Measurements from ENCODE around the gene CLTB.

Gene CLTB

GRCh38 chr5:176387384-176387925 lies 28.9 kb downstream of the CLTB start:
- Mint-ChIP-seq H3K36me3 (peaks cover 43 to 75% of the 10 kb centered on the region in 2 donors), H3K4me1 (peaks cover 22 to 53% of the 10 kb centered on the region in 2 donors), H3K27me3 (no peaks in the 10 kb centered on the region), H3K4me3 (peak overlapping the region; percentile 98 to 100), H3K27ac (peak overlapping the region; percentile 99), H3K9me3 (no peaks in the 10 kb centered on the region)
- ATAC-seq (replicated peaks): no peak
- DNase-seq: no peak

GRCh38 chr5:176386491-176386890 lies 29.8 kb downstream of the CLTB start:
- Mint-ChIP-seq H3K27ac (peak overlapping the region; percentile 69), H3K27me3 (no peaks in the 10 kb centered on the region), H3K9me3 (no peaks in the 10 kb centered on the region), H3K36me3 (peaks cover 45 to 72% of the 10 kb centered on the region in 2 donors), H3K4me3 (peak overlapping the region; percentile 98 to 100), H3K4me1 (peaks cover 22 to 44% of the 10 kb centered on the region in 2 donors)
- DNase-seq: no peak
- no peak for ATAC-seq (replicated peaks)

DNA sequence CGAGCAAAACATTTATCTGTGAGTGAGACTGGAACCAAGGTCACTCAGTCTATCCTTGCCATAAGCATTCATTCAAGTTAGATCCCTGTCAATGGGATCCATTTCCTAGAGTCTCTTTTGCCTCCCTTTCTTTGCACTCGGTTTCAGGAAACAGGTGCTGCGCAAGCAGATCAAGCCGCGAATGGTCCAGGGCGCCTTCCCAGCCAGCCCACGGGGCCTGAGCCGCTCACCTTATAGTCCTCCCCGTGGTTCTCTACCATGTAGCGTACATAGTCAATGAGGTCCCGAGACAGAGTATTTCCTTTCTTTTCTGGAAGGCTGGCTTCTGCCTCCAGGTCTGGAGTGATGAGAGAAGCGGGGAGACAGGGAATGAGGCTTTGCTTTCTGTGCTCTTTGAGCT lies 31.3 kb downstream of the CLTB start:
- H3K4me3 Mint-ChIP-seq: no peak overlapping the region
- H3K27ac Mint-ChIP-seq: no peak overlapping the region
- H3K36me3 Mint-ChIP-seq: peaks cover 37 to 67% of the 10 kb centered on the region in 2 donors
- no peaks in the 10 kb centered on the region for H3K27me3 Mint-ChIP-seq
- DNase-seq (no peak), ATAC-seq (replicated peaks) (no peak)
- H3K4me1 Mint-ChIP-seq: peaks cover 22 to 45% of the 10 kb centered on the region in 2 donors
- no peaks in the 10 kb centered on the region for H3K9me3 Mint-ChIP-seq

DNA sequence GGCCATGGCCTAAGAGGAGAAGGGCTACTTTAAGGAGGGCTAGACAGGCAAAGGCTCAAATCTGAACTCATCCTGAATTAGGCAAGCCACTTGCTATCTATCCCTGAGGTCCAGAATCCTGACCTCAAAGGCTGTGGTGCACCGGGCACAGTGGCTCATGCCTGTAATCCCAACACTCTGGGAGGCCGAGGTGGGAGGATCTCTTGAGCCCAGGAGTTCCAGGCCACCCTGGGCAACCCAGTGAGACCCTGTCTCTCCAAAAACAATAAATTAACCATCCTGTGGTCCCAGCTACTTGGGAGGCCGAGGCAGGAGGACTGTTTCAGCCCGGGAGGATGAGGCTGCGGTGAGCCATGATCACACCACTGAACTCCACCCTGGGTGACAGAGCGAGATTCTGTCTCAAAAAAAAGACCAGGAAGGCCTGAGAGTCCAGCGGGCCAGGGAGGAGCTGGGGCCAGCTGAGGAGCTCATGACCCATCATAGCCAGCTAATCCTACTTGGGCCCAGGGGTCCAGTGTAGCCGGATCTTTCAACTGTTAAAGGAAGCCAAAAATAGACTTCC lies 31.9 kb downstream of the CLTB start:
- Mint-ChIP-seq H3K36me3 (peaks cover 41 to 70% of the 10 kb centered on the region in 2 donors), H3K27ac (peak overlapping the region; percentile 31), H3K4me1 (peaks cover 24 to 47% of the 10 kb centered on the region in 2 donors), H3K27me3 (no peaks in the 10 kb centered on the region), H3K4me3 (no peak overlapping the region), H3K9me3 (no peaks in the 10 kb centered on the region)
- no peak for ATAC-seq (replicated peaks)
- DNase-seq: no peak

DNA sequence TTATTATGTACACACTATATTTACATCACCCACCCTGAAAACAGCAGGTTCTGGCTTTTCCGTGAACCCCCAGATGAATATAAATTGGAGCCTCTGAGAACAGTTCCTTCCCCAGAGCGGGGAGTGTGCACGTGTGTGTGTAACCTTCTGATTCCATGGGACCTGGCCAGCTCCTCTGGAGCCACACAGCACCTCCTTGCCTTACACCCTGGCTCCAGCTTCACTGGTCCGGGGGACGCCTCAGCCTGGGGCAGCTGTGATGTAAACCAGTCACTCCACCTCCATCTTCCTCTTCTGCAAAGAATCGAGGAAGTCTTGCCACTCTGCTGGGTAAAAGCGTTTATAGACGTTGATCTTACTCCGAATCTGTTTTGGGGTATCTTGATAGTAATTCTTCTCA lies 32.4 kb downstream of the CLTB start:
- H3K9me3 Mint-ChIP-seq: no peaks in the 10 kb centered on the region
- DNase-seq (no peak), ATAC-seq (replicated peaks) (no peak)
- no peak overlapping the region for H3K4me3 Mint-ChIP-seq
- H3K27me3 Mint-ChIP-seq: no peaks in the 10 kb centered on the region
- no peak overlapping the region for H3K27ac Mint-ChIP-seq
- H3K36me3 Mint-ChIP-seq: peaks cover 45 to 71% of the 10 kb centered on the region in 2 donors
- H3K4me1 Mint-ChIP-seq: peaks cover 24 to 50% of the 10 kb centered on the region in 2 donors

GRCh38 chr5:176383248-176383905 lies 33.0 kb downstream of the CLTB start:
- ATAC-seq (replicated peaks) (no peak), DNase-seq (no peak)
- Mint-ChIP-seq H3K4me3 (no peak overlapping the region), H3K27ac (no peak overlapping the region), H3K36me3 (peaks cover 45 to 70% of the 10 kb centered on the region in 2 donors), H3K4me1 (peaks cover 24 to 50% of the 10 kb centered on the region in 2 donors), H3K27me3 (no peaks in the 10 kb centered on the region), H3K9me3 (no peaks in the 10 kb centered on the region)

GRCh38 chr5:176382721-176383120 lies 33.6 kb downstream of the CLTB start:
- Mint-ChIP-seq H3K9me3 (no peaks in the 10 kb centered on the region), H3K4me1 (peaks cover 22 to 45% of the 10 kb centered on the region in 2 donors), H3K27ac (no peak overlapping the region), H3K4me3 (no peak overlapping the region), H3K27me3 (no peaks in the 10 kb centered on the region), H3K36me3 (peaks cover 38 to 65% of the 10 kb centered on the region in 2 donors)
- ATAC-seq (replicated peaks) (no peak), DNase-seq (no peak)

DNA sequence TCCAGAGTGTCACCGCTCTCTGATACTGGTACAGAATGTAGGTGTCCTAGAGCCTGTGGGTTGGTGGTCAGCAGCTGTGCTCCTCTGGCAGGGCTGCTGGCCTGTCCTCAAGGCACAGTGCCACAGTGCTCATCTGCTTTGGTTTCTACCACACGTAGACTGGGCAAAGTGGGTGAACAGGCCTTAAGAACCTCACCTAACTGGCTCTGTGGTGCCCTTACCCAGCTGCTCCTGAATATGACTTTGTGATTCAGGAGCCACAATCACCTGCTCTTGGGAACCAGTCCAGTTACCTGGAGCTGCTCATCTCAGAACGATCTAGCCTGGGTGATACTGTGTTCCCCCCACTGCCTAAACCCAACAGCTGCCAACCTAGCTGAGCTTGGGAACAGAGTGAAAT lies 34.4 kb downstream of the CLTB start:
- no peaks in the 10 kb centered on the region for H3K9me3 Mint-ChIP-seq
- H3K36me3 Mint-ChIP-seq: peaks cover 37 to 62% of the 10 kb centered on the region in 2 donors
- DNase-seq (no peak), ATAC-seq (replicated peaks) (no peak)
- no peak overlapping the region for H3K27ac Mint-ChIP-seq
- H3K27me3 Mint-ChIP-seq: no peaks in the 10 kb centered on the region
- peaks cover 19 to 38% of the 10 kb centered on the region in 2 donors for H3K4me1 Mint-ChIP-seq
- no peak overlapping the region for H3K4me3 Mint-ChIP-seq

DNA sequence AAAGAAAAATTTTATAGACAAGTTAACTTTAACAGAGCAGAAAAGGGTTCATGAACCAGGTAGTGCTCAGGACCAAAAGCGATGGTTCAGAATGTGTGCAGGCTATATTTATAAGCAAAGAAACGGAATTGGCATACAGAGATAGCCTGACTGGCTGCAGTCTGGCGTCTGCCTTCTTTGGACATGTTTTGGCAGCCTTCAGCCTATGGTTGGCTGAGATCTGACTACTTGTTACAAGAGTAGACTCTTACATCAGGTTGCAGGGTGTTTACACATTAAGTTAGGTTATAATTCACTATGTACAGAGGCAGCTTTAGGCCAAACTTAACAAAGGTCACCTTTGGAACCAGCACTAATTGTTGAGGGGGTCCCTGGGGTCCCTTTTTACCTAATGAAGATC lies 34.9 kb downstream of the CLTB start:
- H3K27ac Mint-ChIP-seq: no peak overlapping the region
- H3K4me1 Mint-ChIP-seq: peaks cover 13 to 32% of the 10 kb centered on the region in 2 donors
- H3K4me3 Mint-ChIP-seq: no peak overlapping the region
- no peaks in the 10 kb centered on the region for H3K27me3 Mint-ChIP-seq
- no peaks in the 10 kb centered on the region for H3K9me3 Mint-ChIP-seq
- no peak for DNase-seq
- H3K36me3 Mint-ChIP-seq: peaks cover 33 to 60% of the 10 kb centered on the region in 2 donors
- no peak for ATAC-seq (replicated peaks)

- no peaks in the 10 kb centered on the region for H3K9me3 Mint-ChIP-seq
- peaks cover 4 to 18% of the 10 kb centered on the region in 2 donors for H3K4me1 Mint-ChIP-seq
- H3K27me3 Mint-ChIP-seq: no peaks in the 10 kb centered on the region
- peaks cover 28 to 56% of the 10 kb centered on the region in 2 donors for H3K36me3 Mint-ChIP-seq
- no peak for DNase-seq
- ATAC-seq (replicated peaks): peak; percentile 85 to 88
- no peak overlapping the region for H3K27ac Mint-ChIP-seq
- H3K4me3 Mint-ChIP-seq: no peak overlapping the region
These were observed 36.5 kb downstream of the CLTB start for GRCh38 chr5:176379881-176380280.

- Mint-ChIP-seq H3K4me1 (peaks cover 6 to 8% of the 10 kb centered on the region in 2 donors), H3K9me3 (no peaks in the 10 kb centered on the region), H3K27me3 (no peaks in the 10 kb centered on the region), H3K4me3 (no peak overlapping the region), H3K36me3 (peaks cover 18 to 52% of the 10 kb centered on the region in 2 donors), H3K27ac (peak overlapping the region; percentile 57)
- DNase-seq (no peak), ATAC-seq (replicated peaks) (peak; percentile 85 to 89)
These were observed 43.1 kb downstream of the CLTB start for GRCh38 chr5:176373100-176373818.

DNA sequence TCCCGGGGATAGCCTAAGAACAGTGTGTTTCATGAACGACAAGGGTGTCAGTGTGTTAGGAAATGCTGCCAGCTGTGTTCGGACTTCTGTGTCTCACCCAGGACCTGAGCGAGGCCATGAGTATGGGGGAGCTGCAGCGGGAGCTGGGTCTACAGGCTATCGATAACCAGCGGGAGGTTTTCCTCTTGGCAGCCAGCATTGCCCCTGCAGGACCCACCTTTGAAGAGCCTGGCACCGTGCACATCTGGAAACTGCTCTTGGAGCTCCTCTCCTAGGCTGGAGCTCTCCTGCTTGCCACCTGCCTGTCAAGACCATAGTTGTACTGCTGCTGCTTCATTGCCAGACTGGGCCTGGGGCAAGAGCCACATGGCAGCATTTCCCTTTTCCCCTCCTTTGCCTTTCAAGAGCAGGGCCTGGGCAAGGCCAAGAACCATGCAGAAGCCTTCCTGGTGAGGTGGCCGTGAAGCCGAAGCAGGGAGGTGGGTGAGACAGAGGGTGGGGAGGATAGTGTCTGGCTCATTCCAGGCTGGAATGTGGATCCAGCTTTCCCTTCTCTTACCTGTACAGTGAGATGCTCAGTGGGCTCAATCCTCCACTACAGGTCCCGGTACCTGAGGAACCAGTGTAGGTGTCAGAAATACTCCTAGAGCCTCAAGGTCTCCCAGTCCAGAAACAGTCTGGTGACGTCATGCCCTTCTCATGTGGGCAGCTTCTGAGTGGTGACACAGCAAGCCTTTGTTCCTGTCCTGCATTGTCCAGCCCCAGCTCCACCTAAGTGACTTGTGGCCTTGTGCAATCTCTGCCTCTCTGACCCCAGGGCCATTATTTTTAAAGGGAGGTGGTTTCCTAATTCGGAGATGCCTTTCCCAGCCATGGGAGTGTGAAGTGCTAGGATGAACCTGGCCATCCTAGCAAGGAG lies 44.5 kb downstream of the CLTB start:
- no peak for DNase-seq
- H3K36me3 Mint-ChIP-seq: peaks cover 26 to 60% of the 10 kb centered on the region in 2 donors
- H3K4me1 Mint-ChIP-seq: peaks cover 15 to 19% of the 10 kb centered on the region in 2 donors
- H3K27me3 Mint-ChIP-seq: no peaks in the 10 kb centered on the region
- no peak for ATAC-seq (replicated peaks)
- no peak overlapping the region for H3K4me3 Mint-ChIP-seq
- no peaks in the 10 kb centered on the region for H3K9me3 Mint-ChIP-seq
- no peak overlapping the region for H3K27ac Mint-ChIP-seq

DNA sequence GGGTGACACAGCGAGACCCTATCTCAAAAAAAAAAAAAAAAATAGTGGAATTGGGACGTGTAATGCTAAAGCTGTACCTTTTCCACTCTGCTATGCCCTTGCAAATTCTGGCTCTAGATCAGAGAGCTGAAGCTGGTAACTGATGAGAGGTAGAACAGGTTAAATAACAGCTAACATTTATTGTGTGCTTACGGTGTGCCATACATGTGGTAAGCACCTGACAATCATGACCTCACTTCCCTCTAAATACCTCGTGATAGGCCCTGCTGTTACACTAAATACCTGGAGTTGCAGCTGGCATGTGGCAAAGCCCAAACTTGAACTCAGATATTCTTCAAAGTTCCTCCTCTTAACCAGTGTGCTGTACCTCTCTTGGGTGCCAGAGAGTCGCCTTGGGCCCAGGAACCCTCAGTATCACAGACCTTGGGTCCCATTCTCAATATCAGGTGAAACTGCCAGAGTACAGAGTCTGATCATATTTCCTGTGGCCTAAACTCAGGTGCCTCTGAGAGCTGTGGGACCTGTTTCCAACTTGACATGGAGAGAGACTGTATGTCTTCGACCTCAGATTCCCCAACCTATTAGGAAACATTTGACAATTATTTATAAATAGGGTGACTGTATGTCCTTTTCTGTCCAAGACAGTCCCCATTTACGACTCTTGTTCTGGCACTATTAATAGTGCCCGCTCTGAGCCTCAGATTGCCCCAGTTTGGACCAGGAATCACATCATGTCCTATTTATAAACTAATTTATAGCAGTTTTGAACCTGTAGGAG lies 46.2 kb downstream of the CLTB start:
- no peak overlapping the region for H3K27ac Mint-ChIP-seq
- DNase-seq: no peak
- H3K27me3 Mint-ChIP-seq: no peaks in the 10 kb centered on the region
- peaks cover 17 to 25% of the 10 kb centered on the region in 2 donors for H3K4me1 Mint-ChIP-seq
- H3K36me3 Mint-ChIP-seq: peaks cover 28 to 54% of the 10 kb centered on the region in 2 donors
- no peaks in the 10 kb centered on the region for H3K9me3 Mint-ChIP-seq
- no peak overlapping the region for H3K4me3 Mint-ChIP-seq
- ATAC-seq (replicated peaks): no peak

All from stimulated activated naive B cell treated with anti-CD40 and anti-IgM and Interleukin-4, amounts not matched to agents 10 μg/mL and 1 μg/mL and 100 μg/mL, for 72 hours (primary cell).